ENCODE measurements around the gene NCAM1.

DNA sequence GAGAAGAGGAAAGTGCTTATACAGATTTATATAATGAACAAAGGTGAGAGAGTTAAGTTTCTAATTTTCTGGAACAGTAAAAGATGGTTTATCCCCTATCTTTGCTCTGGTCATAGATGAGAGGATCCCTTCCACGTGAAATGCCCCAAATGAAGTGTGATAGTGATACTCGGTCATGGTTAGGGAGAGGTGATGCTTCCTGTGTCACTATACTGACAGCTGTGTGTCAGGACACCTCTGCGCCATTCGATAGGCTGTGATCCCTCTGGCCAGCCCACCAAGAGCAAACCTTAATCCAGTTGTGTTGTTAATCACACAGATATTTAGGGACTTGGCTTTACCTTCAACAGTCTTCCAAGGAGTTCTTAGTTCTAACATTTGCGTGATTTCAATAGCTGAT is 57.7 kb downstream of the NCAM1 start:
- TF ChIP-seq, protein P1, sequence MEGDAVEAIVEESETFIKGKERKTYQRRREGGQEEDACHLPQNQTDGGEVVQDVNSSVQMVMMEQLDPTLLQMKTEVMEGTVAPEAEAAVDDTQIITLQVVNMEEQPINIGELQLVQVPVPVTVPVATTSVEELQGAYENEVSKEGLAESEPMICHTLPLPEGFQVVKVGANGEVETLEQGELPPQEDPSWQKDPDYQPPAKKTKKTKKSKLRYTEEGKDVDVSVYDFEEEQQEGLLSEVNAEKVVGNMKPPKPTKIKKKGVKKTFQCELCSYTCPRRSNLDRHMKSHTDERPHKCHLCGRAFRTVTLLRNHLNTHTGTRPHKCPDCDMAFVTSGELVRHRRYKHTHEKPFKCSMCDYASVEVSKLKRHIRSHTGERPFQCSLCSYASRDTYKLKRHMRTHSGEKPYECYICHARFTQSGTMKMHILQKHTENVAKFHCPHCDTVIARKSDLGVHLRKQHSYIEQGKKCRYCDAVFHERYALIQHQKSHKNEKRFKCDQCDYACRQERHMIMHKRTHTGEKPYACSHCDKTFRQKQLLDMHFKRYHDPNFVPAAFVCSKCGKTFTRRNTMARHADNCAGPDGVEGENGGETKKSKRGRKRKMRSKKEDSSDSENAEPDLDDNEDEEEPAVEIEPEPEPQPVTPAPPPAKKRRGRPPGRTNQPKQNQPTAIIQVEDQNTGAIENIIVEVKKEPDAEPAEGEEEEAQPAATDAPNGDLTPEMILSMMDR (IDR thresholded peaks at IDR 0.05), result no peak
- TF ChIP-seq POLR2A (IDR thresholded peaks at IDR 0.05) (no peak), EP300 (IDR thresholded peaks at IDR 0.05; ENCODE audit: low read depth) (no peak), POLR2AphosphoS5 (IDR thresholded peaks at IDR 0.05) (no peak)

Data from transverse colon (tissue), 4 donors.